Renal cortex interstitium (tissue), 11 donors: Measurements from ENCODE around the gene SUCO. TPM values are rescaled to one million over a fixed set of nuclear protein-coding genes. Genes with fewer than 3 reads are reported as not detected.

Source experiments
- DNase-seq, 11 donors: peaks; one replicate each; pipeline ENCODE4 v3.0.0-alpha.2; 2013; ENCODE audit warnings: low read depth in 9 of 11, low spot score in 4 of 11; ENCODE audit errors: extremely low read depth in 1 of 11
- polyA plus RNA-seq, 3 donors: library from polyadenylated mRNA; unstranded; fragments of 120-200 nt; gene quantifications; one replicate each; pipeline ENCODE4 v1.2.1, GENCODE V29; 2013; ENCODE audit not compliant: insufficient read length in 3 of 3

SUCO gene
- polyA plus RNA-seq, 3 donors = 54.5 to 70.4 (median 68.2) TPM

DNA sequence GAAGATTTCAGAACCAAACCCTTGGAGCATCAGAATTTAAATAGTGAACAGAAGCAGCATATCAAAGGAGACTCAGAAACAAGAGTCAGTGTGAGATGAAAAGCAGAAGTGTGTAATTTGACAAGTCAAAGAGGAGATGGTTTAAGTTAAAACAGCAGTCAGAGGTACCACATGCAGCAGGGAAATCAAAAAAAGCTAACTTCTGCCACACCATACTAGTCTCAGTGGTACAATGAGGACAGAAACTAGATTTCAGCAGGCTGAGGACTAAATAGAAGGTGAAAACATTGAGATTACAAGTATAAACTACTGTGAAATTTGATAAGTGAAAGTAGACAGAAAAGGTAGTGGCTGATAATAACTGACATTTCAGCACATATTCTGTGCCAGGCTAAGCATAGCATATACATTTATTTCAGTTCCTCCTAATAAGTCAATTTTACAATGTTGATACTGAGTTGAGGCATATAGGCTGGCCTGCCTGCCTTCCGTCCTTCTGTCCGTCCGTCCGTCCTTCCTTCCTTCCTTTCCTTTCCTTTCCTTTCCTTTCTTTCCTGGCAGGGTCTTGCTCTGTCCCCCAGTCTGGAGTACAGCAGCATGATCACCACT is 12.6 kb downstream of the SUCO start:
- no peak for DNase-seq

DNA sequence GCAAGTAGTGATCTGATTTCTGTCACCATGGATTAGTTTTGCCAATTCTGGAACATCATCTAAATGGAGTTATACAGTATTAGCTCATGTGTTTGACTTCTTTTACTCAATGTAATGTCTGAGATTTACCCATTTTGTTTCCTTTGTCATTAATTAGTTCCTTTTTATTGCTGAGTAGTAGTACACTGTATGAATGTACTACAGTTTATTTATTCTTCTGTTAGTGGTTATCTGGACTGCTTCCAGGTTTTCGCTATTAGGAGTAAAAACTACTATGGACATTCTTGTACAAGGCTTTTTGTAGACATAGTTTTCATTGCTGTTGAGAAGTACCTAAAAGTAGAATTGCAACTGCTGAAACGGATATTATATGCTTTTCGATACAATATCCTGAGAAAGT is 14.1 kb downstream of the SUCO start:
- DNase-seq = no peak

DNA sequence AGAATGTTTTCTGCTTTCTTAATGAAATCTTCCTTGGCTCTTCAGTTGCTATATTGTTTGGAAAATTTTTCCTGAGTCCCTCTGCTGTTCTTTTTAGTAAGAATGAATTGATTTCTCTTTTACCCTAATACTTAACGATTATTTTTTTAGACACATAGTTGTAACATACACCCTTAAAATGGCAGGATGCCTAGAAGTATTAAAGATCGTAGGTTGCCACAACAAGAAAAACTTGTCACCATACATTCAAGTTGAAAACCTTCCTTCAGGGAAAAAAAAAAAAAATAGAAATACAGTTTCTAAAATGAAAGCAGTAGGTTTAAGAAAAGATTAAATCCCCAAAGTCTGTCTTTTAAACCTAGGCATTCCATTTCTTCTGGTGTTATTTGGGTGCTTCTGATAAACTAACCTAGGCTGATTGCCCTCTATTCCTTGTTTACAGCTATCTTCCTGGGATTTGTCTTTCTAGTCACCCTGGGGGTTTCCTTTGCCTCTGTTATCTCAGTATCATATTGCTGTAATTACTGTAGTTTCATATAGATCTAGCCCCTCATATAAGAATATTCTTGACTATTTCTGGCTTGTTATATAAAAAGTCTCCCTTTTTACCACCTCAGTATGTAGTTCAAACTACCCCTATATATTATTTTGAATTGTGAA is 16.8 kb downstream of the SUCO start:
- no peak for DNase-seq

DNA sequence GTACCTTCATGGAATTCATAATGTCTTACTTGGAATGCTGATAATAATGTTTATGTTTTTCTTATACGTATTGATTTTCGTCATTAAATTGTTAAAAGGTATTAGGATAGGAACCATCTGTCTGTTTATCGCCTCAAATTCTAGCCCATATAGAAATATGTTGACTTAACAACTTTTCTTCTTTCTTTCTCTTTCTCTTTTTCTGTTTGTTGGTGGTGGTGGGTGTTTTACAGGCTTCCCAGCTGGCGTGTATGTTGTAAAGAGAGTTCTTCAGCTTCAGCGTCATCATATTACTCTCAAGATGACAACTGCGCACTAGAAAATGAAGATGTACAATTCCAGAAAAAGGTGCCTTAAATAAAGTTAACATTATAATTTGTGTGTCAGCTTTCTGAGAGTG is 18.3 kb downstream of the SUCO start:
- no peak for DNase-seq

DNA sequence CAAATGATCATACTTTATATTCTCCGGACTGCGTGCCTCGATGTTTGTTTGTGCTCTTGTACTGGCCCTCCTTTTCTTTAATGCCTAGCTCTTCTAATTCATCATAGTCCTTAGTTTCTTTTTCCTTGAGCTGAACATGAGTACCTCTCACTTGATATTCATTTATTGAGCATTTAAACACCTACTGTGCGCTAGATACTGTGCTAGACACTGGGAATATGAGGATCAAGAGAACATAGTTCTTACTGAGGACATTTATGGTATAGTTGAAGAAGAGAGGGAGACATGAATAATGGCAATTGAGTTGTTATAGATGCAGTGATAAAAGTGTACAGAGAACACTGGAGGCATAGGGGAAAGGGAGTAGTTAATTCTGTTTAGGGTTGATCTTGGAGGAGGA is 22.0 kb downstream of the SUCO start:
- DNase-seq = no peak

DNA sequence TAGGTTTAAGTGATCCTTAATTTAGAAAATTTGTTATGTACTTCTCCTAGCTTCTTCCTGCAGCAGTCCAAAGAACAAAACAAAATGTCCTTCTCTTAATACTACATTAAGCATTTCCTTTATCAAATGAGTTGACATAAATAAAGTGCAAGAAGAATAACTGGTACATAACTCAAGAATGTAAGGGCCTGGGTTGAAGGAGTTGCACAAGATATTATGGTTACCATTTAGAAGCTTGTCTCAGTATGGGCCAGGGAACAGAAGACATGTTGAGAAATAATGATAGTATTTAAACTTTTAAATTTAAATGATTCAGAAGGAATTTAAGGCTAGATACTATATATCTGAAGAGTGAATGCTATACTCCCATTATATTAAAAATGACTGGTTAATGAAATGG is 23.5 kb downstream of the SUCO start:
- no peak for DNase-seq

DNA sequence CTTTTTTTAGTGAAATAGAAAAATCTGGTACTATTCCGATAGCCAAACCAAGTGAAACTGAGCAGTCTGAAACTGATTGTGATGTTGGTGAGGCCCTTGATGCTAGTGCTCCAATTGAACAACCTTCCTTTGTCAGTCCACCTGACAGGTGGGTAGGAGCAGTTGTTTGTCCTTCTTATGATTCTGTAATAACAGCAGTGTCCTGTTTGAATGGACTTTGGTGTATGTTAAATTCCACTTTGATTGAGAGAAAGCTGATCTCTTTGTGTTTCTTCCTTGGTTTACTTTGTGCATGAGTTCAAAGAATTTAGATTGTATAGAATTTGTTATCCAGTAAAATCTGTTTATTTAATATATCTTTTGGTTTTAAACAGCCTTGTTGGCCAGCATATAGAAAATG is 24.3 kb downstream of the SUCO start:
- DNase-seq = no peak

DNA sequence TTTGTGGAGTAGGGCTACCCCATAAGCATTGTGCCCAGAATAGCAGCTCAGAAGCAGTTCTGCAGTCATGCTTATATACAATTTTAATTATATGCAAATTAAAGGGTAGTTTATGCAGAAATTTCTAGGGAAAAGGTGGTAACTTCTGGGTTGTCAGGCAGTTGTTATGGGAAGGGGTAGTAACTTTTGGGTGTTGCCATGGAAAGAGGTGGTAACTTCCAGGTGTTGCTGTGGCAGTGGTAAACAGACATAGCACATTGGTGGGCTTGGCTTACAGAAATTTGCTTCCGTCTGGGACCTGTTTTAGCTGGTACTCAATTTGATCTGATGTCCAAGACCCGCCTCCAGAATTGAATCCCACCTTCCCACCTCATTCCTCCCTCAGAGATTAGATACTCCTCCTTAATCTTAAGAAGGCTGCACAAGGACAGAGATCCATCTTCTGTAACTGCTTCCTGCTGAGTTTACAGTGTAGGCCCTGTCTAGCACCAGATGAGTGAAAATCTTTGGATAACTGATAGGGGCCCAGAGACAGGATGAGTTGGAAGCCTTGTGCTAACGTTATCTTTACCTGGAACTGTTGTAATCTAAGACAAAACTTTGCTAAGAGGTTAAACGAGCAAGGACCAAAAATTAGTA is 26.7 kb downstream of the SUCO start:
- DNase-seq = no peak

DNA sequence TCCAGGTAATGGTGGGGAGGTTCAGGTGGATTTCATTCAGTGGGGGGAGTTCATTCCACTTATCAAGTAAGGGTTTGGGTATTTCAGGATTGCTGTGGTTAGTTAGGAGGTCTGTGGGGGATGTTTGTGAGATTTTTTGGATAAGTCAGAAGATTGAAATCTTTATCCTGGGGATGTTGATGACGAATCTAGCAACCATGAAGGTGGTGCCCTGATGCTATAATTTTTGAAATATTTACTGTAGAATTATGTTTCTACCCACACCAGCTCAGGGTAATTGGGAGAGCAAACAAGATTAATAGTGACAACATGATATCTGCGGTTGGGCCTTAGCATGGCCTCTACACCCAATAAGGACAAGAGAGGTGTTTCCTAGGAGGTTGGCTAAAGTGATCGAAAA is 28.3 kb downstream of the SUCO start:
- DNase-seq = no peak

DNA sequence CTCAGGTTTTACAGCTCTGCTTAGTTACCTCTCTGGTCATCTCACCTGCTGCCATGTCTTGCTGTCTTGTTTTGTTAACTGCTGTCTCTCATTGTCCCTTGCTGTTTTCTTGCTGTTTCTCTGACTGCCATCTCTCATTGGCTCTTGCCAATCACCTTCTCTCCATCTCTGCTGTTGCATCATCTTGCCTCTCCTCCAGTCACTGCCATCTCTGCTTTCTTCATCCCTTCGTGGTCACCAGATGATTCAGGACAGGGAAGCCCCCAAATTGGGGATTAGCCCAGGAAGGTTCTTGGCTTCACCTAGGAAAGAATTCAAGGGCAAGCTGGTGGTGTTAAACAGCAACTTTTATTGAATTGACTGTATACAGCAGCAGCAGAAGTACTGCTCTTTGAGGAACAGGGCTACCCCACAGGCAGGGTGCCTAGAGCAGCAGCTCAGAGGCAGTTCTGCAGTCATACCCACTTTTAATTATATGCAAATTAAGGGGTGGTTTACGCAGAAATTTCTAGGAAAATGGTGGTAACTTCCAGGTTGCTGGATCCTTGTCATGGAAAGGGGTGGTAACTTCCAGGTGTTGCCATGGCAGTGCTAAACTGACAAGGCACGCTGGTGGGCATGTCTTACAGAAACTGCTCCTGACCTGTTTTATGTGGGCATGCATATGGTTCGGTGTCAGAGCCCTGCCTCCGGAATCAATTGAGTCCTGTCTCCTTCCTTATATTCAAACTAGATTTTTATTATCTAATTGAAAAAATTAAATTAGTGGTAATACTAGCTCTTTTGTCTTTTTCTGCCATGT is 33.4 kb downstream of the SUCO start:
- DNase-seq = no peak

DNA sequence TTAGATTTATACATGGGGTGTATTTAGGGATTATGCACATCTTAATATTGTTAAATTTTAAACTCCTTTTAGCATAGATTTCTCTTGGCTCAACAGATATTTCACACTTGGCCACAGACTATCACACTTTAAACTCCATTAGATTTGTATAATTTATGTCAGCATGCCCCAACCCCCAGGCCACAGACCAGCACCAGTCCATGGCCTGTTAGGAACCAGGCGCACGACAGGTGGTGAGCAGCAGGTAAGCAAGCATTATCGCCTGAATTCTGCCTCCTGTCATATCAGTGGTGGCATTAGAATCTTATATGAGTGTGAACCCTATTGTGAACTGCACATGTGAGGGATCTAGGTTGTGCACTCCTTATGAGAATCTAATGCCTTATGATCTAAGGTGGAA is 34.8 kb downstream of the SUCO start:
- no peak for DNase-seq

DNA sequence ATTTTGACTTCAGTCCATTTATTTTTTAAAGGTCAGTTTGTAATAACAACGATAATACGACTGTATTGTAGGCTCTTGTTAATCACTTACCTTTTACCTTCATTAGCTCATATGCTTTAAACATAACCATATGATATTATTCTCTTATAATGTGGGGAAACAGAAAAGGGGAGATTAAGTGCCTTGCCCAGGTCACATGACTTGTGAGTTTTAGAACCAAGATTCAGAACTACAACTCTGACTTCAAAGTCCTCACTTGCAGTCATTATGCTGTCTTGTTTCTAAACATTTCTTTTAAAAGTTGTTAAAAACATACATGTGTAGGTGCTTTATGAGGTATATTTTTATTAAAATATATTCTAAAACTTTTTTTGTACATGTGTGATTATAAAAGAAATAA is 41.1 kb downstream of the SUCO start:
- DNase-seq = no peak

DNA sequence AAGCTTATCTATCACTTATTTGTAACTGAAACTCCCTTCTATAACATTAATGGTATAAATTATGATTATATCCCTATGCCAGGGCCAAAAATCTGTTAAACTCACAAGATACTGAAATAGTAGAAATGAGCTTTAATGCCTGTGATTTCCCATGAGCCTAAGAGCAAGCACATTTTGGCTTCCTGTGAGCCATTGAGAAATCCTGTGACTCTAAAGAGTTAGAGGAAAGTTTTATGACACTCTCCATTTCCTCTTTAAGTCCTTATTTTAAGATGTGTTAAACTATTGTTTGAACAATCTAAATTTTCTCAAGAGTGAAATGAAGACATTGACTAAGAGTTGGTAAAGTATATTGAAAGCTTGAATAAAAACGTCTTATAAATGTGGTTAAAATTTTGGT is 45.6 kb downstream of the SUCO start:
- DNase-seq = no peak

DNA sequence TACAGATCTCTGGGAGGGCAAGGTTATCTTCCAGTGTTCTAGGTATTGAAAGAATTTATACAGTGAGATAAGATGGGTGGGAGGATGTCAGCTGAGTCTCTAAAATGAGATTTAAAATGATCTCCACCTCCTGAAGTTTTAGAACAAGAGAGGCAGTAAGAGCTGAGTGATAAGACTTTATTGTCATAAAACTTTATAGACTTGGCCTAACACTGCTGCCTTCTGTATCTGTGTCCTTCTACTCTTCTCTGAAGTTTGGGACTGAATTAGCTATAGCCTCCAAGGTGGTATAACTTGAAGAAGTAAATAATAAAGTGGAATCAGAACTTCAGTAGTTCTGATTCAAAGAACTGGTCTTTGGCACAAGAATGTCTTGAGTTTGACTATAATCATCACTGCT is 48.3 kb downstream of the SUCO start:
- DNase-seq = no peak

DNA sequence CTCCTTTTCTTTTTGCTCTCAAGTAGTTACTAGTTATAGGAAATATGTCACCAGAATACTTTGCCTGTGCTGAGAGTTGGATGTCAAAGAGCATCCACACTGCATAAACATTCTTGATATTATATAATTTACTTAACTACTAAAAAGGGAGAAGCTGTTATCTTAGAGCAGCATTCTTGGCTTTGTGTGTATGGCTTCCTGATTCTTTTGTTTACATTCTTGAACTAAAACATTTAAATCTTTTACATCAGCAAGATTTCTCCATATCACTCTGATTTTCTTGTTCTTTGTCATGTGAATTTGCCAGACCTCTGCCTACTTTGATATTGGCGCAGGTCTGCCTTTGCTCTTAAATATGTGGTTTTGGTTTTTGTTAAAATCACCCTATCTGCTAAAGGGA is 48.8 kb downstream of the SUCO start:
- DNase-seq = no peak

DNA sequence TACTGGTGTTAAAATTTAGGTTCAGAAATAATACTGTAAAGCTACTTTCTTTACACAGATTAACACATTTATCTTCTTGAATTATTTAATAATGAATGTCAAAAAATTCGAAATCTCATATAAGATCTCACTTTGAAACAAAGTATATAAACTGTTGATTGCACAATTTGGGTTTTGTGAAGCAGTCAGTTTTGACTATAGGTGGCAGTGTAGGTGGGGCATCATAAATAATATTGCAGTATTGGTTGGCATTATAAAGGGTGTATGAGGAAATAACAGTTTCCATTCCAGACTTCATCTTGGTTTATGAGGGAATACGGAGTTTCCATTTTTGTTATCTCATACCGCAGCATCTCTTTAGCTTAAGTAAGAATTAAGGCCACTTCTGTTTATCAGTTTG is 49.9 kb downstream of the SUCO start:
- DNase-seq = no peak

DNA sequence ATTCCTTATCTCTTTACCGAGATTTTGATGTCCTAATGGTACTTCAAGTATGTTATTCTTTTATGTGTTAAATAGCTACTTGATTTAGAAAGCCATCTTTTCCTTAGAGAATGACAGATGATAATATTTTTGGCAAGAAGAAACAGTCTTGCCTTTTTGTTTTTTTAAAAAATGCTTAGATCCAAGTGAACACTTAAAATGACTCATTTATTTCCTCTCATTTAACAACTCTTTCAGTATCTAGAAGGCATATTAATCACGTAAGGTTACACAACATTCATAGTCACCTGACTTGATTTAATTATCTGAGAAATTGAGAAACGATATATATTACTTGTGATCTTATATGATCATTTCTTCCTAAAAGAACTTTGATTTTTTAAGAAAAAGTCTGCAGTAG is 52.4 kb downstream of the SUCO start:
- no peak for DNase-seq

DNA sequence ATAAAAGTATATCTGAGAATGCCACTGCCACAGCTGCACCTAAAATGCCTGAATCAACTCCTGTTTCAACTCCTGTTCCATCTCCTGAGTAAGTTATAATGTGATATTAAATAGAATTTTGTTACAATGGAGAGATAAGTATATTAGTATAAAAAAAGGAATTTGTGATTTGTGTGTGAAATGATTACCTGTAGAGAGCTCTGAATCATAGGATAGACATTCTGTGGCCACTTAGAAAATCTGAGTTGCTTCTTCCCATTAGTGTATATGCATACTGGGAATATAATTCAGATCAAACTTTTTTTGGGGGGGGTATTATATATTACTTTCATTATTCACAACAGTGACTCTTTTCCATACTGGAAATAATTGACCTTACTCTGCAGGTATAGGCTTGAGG is 52.9 kb downstream of the SUCO start:
- no peak for DNase-seq

DNA sequence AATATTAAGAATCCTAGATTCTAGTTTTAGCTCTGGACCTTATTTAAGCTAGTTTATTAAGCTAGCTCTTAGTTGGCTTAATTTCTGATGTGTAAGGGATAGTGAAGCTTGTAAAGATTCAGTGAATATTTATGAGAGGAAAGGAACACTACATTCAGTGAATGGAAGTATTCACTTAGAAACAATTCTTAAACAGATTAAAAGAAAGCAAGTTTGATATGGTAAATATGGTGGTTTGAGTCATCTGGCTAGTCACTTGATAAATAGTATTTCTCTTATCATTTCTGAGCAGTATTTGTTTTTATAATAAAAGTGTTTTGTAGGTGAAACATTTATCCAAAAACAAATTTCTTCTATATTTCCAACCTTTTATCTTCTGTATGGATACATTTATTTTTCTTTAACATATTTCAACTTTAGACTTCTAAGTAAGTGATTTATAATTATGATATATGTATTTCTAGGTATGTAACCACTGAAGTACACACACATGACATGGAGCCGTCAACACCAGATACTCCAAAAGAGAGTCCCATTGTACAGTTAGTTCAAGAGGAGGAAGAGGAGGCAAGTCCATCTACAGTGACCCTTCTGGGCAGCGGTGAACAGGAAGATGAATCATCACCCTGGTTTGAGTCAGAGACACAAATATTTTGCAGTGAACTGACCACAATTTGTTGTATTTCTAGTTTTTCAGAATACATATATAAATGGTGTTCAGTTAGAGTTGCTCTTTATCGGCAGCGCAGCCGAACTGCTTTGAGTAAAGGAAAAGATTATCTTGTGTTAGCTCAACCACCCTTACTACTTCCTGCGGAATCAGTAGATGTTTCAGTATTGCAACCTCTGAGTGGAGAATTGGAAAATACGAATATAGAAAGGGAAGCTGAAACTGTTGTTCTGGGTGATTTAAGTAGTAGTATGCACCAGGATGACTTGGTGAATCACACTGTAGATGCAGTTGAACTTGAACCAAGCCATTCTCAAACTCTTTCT is 55.6 kb downstream of the SUCO start:
- no peak for DNase-seq
